C4-2B (cell line): ENCODE data around the gene NRG2.

Experiments used
- H3K27ac ChIP-seq: fragments of 450-650 bp; 2 replicates; pipeline ENCODE4 v1.5.1; 2017
- ZFX ChIP-seq: fragments of 450-650 bp; IDR thresholded peaks from 2 replicates; pipeline ENCODE4 v1.6.1; 2017
- TF ChIP-seq, protein P1 (sequence below): fragments of 450-650 bp; conservative IDR thresholded peaks from 2 replicates; pipeline ENCODE4 v1.5.1; 2017; ENCODE audit warnings: mild to moderate bottlenecking

NRG2 gene

DNA sequence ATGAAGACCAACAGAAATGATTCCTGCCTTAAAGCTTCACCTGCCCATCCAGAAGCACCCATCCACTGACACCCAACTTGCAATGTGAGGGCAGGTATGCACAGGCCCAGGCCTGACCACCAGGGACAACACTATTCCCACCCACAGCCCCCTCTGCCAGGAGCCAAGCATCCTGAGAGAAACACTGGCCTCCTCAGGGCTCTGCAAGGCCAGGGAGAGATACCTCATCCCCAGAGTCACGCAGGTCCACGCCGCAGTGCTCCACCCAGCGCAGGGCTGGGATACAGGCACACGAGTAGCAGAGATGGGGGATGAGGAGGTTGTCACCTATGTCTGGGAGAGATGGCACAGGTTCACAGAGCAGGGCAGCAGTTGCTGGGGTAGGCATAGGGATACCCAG is 148.1 kb downstream of the NRG2 start:
- TF ChIP-seq ZFX, result no peak
- TF ChIP-seq, protein P1, sequence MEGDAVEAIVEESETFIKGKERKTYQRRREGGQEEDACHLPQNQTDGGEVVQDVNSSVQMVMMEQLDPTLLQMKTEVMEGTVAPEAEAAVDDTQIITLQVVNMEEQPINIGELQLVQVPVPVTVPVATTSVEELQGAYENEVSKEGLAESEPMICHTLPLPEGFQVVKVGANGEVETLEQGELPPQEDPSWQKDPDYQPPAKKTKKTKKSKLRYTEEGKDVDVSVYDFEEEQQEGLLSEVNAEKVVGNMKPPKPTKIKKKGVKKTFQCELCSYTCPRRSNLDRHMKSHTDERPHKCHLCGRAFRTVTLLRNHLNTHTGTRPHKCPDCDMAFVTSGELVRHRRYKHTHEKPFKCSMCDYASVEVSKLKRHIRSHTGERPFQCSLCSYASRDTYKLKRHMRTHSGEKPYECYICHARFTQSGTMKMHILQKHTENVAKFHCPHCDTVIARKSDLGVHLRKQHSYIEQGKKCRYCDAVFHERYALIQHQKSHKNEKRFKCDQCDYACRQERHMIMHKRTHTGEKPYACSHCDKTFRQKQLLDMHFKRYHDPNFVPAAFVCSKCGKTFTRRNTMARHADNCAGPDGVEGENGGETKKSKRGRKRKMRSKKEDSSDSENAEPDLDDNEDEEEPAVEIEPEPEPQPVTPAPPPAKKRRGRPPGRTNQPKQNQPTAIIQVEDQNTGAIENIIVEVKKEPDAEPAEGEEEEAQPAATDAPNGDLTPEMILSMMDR, result no peak
- H3K27ac ChIP-seq, result no peak overlapping the region

DNA sequence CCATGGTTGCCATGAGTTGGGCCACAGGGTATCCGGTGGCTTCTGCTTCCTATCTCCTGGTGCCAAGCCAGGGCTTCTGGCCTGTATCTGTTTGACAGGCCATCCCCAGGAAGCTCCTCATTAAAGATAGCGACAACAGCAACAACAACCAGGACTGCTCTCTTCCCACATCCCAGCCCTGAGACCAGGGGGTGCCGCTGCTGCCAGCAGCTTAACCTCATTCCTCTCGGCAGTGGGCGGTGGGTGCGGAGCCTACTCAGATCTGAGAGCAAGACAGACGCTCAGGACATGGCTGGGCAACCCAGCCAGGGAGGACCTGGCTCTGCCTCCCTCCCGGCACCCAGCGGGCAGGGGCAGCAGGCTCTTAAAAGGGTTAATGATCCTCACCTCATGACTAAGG is 149.2 kb downstream of the NRG2 start:
- TF ChIP-seq ZFX, result no peak
- TF ChIP-seq, protein P1, result no peak
- H3K27ac ChIP-seq, result no peak overlapping the region

DNA sequence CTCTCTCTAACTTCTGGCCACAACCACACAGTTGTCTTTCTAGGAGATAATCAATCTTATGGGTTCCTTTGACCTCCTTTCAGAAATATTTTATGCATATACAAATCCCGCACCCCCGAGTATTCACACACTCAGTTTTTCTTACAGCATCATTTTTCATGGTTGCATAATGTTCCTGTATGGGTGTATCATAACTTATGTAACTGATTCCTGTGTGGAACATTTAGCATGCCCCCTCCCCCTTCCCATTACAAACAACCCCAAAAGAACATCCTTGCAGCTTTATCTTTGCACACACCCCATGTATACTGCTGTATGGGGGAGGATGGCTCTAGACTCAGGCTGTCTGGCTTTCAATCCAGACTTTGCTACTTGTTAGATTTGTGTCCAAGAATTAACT is 153.7 kb downstream of the NRG2 start:
- TF ChIP-seq ZFX, result no peak
- TF ChIP-seq, protein P1, result no peak
- no peak overlapping the region for H3K27ac ChIP-seq

DNA sequence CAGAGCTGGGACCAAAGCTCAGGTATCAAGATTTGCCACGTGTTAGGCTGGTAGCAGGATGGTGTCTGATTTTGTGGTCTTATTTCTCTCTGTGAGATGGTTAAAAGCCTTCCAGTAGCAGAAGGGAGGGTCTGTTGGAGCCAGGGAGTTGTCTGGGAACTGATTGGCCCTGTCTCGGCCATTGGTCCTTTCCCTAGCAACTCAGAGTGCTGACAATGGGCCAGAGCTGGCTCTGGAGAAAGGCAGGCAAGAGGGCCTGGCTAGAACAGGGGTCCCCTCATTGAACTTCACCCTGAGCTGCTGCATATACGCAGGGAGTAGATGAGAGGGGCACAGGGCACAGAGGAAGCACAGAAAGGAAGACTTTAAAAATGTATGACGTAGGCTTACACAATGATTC is 154.7 kb downstream of the NRG2 start:
- H3K27ac ChIP-seq, result no peak overlapping the region
- no peak for TF ChIP-seq ZFX
- TF ChIP-seq, protein P1, result no peak

DNA sequence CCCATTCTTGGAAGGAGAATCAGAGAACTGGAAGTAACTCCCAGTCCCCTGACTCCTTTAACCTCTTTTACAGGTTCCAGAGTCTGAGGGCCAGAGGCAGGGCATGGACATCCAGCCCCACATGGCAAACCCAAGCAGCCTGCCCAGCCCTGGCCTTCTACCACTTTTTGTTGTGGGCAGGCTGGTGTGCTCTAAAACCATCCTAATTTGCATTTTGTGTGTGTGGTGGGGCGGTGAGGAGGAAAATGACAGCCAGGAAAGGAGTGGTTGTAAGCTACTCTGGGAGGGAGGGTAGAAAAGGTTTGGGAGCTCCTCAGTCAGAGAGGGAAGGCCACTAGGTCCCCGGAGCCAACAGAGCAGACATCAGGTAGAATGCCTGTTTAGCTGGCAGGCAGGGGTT is 156.9 kb downstream of the NRG2 start:
- TF ChIP-seq, protein P1, result no peak
- TF ChIP-seq ZFX, result no peak

DNA sequence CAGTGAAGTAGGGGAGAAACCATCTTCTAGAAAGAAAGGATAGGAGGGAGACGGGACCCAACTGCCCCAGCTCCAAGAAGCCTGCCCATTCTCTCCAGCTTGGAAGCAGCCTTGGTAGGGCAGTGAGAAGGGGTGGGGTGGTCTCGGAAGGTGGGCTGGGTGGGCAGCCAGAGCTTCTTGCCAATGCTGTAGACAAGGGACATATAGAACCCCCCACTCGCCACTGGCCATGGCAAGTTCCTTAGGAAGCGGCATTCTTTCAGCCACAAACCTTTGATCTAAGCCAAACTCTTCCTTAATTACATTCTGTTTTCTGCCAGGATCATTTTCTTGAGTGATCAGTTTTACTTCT is 157.3 kb downstream of the NRG2 start:
- no peak for TF ChIP-seq ZFX
- TF ChIP-seq, protein P1, result no peak
- H3K27ac ChIP-seq, result no peak overlapping the region

More for the DNA sequence above, 156.9 kb downstream of the NRG2 start:
- no peak overlapping the region for H3K27ac ChIP-seq

DNA sequence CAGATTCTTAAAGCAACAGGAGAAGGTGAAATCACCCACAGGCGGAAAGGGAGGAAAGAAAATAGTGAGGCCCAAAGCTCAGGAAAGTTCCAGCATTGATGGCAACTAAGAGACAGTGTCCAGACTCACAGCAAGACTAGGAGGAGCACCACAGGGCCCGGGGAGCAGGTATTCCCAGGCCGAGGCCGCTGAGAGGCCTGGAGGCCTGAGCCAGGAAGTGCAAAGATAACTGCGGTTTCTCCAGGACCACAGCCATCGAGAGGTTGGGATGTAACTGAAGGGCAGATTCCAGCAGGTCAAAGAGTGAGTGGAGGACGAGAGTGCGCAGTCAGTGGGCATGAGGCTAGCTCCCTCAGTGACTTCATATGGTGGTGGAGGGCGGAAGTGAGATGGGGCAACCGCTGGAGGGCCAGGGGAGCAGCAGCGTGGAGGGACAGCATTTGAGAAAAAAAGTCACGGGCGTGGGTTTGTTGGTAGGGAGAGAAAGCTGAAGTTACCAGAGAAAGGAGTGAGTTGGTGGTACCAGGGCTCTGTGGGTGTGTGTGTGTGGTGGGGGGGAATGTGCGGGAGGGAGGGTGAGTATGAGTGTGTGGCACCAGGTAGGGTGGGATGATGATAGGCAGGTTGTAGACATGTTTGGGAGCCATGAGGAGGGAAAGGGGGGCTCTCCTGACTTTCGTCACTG is 157.8 kb downstream of the NRG2 start:
- TF ChIP-seq, protein P1, result no peak
- TF ChIP-seq ZFX, result no peak
- no peak overlapping the region for H3K27ac ChIP-seq
